T47D (cell line): ENCODE measurements around the gene ZBTB7C.

Experiments used
- DNase-seq, 2 experiments: peaks; one replicate each; pipeline versions ENCODE4 v3.0.0 to v3.0.0-alpha.2; 2011 to 2012; ENCODE audit warnings: low read depth in 1 of 2, low spot score in 1 of 2
- JUND ChIP-seq: IDR thresholded peaks from 2 replicates; pipeline ENCODE4 v1.6.1; 2012; ENCODE audit warnings: low read depth
- in situ Hi-C: cut with HindIII; loops from 2 replicates; pipeline ENCODE4 v1.10.0; 2016; ENCODE audit warnings: low sequenced_read_pairs, low pct_unique_long_range_greater_than_20kb

ZBTB7C gene

DNA sequence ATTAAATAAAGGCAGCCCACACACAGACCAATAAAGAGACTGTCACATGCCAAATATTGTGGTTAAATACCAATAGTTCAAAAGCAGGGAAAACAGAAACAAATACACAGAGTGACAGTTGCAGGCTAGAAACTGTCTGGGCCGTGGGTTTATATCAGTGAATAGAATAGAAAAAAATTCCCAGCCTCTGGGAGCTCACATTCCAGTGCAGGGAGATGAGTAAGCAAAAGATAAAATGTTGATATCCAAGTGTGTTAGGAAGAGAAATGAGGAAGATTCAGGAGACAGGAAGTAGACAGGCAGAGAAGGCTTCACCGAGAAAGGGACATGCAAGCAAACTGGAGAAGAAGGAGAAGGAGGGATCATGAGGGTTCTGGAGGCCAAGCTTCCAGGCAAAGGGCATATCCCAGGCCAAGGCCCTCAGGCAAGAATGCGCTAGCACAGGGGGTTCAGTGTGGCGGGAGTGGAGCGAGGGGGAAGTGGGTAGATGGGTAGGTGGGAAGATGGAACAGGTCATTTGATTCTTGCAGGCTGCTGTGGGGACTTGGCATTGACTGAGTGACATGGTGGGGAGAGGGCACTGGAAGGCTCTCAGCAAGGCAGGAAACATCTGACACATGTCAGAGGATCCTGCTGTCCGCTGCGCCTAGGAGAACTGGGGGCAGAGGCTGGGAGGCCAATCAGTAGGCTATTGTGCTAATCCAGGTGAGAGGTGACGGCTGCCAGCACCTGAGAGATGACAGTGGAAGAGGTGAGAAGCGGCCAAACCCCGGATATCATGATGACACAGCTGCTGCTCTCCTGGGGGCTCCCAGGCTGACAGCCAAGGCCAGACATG, 89.2 kb downstream of the ZBTB7C start:
- in situ Hi-C loops = no loop called here
- DNase-seq = no peak
- no peak for TF ChIP-seq JUND

DNA sequence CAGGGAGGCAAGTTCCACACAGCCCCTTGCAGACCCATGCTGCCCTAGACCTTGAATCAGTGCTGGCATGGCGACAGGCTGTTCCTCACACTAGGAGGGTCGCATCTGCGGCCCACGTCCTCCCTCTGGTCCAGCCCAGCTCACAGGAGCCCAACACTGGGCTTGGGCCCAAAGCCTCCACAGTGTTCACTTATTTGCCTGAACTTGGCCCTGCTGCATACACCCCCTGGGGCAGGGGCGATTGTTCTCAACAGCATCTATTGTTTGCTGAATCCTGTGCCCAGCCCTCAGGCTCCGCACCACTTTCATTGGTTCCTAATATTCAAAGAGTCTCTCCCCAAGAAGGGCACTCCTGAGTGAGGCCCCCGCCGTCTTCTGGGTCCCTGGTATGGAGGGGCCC, 90.7 kb downstream of the ZBTB7C start:
- in situ Hi-C loops = no loop called here
- TF ChIP-seq JUND = no peak
- DNase-seq = no peak

DNA sequence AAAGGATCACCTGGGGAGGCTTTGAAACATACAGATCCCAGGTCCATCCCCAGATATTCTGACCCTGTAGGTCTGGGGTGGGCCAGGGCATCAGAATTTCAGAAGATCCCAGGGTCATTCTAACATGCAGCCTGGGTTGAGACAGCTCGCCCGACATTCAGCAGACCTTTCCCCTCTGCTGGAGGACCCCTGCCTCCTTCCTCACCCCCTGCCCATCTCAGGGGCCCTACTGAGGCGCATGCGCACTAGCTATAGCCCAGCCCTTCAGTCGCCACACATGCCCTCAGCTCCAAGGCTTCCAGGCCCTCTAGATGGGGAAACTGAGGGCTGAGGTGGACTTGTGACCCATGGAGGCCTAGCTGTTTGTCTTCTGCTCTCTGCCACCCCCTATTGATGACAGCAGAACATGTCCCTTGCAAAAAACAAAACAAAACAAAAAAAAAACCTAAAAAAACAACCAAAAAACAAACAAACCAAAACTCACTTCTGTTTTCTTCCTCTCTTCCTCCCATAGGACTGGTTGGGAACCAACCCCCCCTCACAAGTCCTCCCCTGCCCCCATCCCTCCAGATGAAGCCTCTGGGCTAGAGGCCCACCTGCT, 91.3 kb downstream of the ZBTB7C start:
- DNase-seq = peak in 1 of 2 experiments; percentile 10
- no peak for TF ChIP-seq JUND
- in situ Hi-C loops = no loop called here

DNA sequence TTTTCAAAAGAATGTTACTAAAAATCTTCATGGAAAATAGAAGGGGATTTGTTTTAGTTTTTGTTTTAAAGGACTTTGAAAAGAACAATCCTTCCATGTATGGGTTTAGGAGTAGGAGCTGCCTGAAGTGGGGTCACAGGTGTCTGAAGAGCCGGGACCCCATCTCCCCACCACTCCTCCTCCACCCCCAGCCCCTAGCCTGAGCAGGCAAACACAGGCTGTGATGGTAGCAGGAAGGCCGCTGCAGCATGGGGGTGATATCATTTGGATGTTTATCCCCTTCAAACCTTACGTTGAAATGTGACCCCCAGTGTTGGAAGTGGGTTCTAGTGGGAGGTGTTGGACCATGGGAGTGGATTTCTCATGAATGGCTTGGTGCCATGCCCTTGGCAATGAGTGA, 93.0 kb downstream of the ZBTB7C start:
- in situ Hi-C loops = no loop called here

DNA sequence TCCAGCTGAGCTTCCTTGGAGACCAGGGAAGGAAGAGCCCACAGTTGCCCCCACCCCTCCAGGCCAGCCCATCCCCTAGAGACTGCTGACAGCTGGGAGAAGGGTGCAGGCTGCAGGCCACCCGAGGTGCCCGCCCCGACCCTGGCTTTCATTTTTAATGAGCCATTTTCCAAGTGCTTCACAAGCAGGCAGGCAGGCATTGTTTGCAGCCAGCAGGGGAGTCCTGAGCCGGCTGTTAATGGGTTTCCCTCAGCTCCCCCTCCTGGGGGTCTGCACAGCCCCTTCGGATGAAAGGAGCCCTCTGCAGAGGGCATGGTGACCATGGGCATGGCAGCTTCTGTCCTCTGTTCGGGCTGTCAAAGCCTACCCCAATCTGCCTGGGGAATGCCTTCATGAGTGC, 94.5 kb downstream of the ZBTB7C start:
- in situ Hi-C loops = no loop called here
- DNase-seq = no peak
- no peak for TF ChIP-seq JUND

More for the DNA sequence above, 93.0 kb downstream of the ZBTB7C start:
- TF ChIP-seq JUND = no peak
- no peak for DNase-seq

DNA sequence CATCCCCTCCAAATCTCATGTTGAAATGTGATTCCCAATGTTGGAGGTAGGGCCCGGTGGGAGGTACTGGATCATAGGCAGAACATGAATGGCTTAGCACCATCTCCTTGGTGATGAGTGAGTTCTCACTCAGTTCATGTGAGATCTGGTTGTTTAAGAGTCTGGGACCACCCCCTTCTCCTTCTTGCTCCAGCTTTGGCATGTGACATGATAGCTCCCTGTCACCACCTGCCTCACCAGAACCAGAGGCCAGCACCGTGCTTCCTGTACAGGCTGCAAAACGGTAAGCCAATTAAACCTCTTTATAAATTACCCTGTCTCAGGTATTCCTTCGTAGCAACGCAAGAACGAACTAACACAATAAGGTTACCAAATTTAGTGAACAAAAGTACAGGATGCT, 95.4 kb downstream of the ZBTB7C start:
- DNase-seq = no peak
- in situ Hi-C loops = no loop called here
- TF ChIP-seq JUND = no peak

DNA sequence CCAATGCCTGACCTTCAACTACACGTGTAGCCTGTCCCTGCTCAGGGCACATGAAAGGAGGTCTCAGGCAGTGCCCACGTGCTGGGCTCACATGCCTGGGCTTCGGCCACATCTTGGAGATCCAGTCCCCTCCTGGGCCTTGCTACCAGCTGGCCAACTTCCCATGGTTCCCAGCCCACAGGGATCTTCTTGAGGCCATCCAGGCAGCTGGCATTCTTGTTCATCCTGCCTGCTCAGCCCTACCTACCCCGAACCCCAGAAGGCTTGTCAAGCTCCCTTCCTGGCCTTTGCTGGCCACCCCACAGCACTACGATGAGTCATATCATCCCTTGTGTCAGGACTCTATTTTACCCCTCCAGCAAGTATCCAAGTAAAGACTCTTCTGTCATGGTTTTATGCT, 97.1 kb downstream of the ZBTB7C start:
- no peak for TF ChIP-seq JUND
- in situ Hi-C loops = no loop called here
- DNase-seq = no peak

DNA sequence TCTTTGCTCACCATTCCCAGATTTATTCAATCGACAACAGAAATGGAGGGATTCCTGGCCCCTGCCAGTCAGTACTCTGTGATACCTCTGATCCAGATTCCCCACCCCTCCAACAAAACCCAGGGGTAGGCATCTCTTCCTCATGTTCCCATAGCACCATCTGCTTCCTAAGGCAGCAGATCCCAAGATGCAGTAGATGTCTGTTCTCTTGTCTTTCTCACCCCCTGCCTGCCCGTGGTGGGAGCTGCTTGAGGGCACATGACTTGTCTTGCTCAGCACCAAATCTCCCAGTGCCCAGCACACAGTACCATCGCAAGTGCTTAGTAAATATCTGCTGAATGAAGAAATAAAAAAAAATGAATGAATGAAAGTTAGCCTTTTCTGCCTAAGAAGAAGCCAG, 98.2 kb downstream of the ZBTB7C start:
- no peak for DNase-seq
- in situ Hi-C loops = no loop called here
- TF ChIP-seq JUND = no peak

DNA sequence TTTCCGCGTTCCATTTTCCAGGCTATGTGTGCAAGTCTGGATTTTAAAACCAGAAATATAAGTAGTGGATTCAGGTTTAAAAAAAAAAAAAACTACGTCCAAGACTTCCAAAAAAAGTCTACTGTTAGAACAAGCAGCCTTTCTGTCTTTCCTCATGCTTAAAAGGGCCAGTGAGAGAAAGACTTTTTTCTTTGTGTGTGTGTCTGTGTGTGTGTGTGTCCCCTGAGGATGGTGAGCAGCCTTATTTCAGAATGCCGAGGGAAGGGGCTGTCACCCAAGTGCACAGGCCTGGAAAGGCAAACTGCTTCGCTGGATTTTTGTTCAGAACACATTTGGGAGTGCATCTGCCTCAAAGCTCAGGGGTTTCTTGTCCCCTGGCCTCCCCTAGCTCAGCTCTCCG, 98.8 kb downstream of the ZBTB7C start:
- no peak for TF ChIP-seq JUND
- DNase-seq = no peak
- in situ Hi-C loops = no loop called here

DNA sequence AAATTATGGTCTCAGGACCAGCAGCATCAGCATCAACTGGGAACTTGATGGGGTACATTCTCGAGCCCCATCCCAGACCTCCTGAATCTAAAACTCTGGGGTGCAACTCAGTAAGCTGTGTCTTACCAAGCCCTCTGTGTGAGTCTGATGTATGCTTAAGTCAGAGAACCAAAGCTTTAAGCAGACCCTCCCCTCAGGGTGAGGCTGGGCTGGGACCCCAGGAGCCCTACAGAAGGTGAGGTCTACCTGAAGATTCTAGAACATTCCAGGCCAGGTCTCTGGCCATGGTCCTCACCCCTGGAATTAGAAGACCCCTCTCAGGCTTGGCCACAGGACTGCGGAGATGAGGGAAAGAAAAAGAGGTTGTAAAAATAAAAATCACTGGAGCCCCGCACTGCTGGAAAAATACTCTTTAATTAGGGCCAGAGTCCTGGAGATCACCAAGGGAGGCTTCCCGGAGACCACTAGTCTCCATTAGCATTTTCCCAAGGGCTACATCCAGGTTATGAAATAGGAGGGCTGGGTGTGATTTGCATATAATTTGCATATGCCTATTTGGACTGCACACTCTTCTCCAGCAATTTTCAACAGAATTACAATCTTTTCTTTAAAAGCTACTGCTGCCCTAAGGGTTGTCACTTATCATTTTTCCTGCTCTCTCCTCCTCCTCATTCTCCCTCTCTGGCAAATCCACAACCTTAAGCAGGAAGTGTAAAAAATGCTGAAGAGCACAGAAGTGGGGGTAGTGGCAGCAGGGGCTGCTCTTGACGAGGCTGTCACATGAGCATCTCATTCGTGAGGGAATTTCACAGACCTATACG, 100.2 kb downstream of the ZBTB7C start:
- no peak for TF ChIP-seq JUND
- in situ Hi-C loops = no loop called here
- no peak for DNase-seq

DNA sequence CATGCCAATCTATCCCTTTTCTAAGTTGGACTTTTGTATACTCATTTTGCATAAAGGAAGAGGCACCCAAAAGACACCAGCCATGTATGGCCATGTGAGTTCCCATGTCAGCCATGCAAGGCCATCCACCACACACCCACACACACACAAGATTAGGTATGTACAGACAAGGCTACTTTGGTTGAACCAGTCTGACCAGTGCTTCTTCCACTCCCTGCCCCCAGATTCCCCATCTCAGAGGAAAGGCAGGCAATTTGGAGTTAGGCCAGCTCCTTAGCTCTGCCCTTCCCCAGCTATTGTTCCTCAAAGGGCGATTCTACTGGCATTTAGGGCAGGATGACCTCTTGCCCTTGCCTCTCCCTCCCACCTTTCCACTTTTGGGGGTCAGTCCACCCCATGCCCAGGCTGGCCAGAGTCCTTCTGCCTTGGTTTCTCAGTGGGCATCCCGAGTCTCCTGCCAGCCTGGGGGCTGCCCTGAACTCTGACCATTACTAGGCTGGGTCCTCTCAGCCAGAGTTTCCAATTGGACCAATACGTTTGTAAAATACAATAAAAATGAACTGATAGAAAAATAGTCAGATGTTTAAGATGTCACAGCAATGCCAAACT, 101.1 kb downstream of the ZBTB7C start:
- TF ChIP-seq JUND = no peak
- peak; percentile 42 to 87 for DNase-seq
- in situ Hi-C loops = no loop called here

DNA sequence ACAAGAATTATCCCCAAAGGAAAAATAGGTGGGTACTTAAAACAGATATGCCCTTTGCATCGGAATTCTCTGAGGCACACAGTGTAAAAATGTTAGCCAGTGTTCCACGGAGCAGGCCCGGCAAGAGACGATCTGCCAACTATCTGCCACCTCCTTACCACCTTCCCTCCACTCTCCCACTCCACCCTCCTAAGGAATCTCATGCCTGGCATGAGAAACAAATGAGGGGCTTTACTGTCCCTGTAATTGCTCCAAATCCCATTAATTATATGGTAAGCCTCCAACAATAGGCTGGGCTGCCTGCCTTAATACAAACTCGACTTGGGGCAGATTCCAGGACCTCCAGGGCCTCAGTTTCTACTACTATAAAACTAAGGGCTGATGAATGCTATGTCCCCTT, 102.3 kb downstream of the ZBTB7C start:
- no peak for TF ChIP-seq JUND
- in situ Hi-C loops = no loop called here
- DNase-seq = no peak
